Activated CD4-positive, alpha-beta T cell treated with anti-CD3 and anti-CD28 coated beads for 24 hours (primary cell): ENCODE data around the gene NADSYN1.

Experiments used
- DNase-seq, 2 donors: peaks; one replicate each; pipeline ENCODE4 v3.0.0-alpha.2; 2020; ENCODE audit warnings: low read depth in 2 of 2

The NADSYN1 gene

DNA sequence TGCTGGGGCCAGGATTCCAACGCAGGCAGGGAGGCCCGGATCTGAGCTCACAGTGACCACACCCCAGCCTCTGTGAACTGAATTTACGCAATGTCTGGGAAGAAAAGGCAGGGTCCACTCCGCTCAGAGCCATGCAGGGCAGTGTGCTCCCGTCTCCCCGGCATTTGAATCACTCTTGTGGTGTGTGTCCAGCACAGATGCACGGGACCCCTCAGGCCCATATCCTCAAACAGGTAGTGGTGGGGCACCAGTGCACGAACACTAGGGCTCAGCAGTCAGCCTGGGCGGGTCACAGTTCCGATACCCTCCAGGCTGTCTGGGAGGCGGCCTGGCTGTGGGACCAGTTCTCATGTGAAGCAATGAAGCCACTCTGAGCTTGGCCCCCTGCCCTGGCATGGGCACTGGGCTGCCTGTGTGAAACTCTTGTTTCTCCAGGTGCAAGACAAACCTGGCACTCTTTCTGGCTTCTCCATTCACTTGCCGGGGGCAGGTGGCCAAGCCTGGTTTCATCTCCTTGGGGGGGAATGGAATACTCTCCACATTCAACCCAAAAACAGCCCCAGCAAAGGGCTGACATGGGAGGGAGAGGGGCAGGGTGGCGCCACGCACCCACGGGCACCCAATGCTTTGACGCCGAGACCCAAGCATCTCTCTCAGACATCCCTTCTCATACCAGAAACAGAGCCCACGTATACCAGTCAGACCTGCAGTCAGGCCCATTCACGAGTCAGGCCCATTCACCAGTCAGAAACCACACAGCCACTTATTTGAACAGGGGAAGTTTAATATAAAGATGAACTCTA, 19.2 kb upstream of the NADSYN1 start:
- no peak for DNase-seq

DNA sequence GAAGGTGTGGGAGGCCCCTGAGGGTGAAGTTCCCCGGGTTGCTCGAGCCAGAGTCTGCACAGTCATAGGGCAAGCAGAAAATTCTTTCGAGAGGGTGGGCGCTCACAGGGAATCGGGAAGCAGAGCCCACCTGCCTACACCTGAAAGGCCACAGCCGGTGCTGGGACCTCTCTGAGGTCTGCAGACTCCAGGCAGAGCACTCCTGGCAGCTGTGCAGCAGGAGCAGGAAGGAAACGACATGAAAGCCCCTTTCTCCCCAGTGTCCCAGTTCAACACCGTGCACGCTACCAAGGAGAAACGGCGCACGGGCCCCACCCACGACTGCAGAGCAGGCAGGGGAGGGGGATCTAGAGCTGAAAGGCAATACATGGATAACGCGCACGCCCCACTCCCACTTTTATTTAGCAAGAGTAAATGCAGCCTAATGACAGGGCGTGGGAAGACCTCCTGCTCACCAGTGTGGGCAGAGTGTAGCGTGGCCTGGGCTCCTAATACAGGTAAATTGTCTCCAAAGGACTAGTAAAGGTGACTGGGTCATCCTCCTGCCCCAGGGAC, 18.4 kb upstream of the NADSYN1 start:
- DNase-seq: no peak

DNA sequence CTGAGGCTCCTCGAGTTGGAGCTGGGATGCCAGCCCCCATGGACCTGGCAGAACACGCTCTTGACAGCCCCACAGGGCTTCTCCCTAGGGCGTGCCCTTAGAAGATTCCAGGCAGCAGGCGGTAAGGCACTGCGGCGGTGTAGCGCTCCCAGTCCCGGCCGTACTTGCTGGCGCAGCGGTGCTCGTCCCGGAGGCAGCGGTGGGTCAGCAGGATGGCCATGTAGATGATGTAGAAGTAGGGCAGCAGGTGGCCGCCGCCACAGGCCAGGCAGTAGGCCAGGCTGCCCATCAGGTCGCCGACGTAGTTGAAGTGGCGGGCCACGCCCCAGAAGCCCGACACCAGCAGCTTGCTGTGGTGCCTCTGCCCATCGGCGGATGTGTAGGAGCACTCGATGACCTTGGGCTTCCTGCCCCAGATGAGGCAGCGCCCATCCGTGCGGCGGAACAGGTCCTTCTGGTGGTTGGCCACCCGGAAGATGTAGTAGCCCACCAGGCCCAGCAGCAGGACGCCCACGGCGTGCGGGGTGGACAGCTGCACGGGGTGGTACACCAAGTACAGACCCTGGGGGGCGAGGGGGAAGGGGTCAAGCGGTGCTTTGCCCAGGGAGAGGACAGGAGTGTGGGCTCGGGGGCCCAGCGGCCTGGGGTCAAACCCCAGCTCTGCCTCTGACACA, 17.6 kb upstream of the NADSYN1 start:
- DNase-seq: no peak

DNA sequence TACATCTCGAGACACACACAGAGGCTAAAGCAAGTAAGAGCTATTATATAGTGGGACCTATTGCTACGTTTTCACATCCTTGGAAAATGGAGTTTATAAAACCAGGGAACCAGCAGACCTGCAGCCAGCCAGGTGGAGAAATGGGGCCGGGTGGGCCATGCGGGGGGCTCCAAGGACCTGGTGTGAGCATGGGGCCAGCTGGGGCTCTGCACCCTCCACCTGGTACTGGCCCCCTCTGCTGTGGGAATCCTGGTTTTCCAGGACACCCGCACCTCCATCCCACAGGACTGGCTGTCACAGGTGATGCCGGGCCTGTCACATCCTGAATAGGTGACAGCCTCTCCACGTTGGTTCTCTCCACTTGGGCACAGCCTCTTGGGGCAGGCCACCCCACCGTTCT, 16.1 kb upstream of the NADSYN1 start:
- no peak for DNase-seq

DNA sequence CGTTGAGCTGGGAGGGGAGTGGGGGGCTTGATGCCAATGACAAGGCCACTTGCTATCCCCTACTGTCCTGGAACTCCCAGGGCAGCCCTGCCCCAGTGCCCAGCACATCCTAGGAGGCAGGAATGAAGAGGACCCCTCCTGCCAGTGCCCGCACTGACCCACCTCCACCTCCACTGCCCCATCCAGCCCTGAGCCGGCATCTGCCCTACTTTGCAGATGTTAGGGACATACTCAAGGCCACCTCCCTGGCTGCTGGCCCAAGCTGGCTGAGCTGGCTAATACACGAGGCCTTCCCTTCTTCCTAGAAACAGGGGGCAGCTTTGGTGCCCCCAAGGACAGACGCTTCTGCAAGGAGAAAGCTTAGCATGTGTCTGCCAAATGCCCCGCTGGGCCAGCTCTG, 15.6 kb upstream of the NADSYN1 start:
- DNase-seq: no peak

DNA sequence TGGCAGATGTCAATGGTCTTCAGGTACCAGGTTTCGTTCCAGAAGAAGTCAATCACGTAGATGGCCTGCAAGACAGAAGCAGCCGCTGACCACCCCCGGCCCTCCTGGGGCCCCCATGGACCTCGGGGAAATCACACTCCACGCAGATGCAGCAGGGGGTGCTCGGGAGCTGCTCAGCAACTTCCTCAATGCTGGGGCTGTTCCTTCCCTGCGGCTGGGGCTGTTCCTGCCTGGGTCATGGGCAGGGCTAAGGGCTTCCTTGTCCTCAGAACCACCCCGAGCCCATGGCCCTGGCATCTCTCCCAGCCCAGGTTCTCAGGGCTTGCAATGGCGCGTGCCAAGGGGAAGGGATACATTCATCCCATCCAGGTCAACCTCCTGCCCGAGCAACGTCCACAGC, 15.1 kb upstream of the NADSYN1 start:
- DNase-seq: no peak

DNA sequence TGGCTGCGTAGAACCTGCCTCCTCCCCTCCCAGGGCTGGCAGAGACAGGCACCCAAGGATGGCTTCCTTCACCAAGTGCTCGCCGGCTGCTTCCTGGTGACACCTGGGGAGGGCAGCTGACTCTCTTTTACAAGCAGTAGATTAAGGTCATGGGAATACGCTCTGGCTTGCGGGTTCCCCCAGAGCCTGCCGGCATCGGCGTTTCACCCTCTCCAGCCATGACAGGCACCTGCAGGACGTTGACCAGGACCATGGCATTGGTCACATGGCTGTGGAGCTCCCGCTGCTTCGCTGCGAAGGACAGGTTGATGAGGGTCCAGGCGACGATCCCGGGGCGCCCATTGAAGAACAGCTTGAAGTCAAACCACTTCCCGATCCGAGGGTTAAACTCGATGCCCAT, 14.4 kb upstream of the NADSYN1 start:
- DNase-seq: no peak

DNA sequence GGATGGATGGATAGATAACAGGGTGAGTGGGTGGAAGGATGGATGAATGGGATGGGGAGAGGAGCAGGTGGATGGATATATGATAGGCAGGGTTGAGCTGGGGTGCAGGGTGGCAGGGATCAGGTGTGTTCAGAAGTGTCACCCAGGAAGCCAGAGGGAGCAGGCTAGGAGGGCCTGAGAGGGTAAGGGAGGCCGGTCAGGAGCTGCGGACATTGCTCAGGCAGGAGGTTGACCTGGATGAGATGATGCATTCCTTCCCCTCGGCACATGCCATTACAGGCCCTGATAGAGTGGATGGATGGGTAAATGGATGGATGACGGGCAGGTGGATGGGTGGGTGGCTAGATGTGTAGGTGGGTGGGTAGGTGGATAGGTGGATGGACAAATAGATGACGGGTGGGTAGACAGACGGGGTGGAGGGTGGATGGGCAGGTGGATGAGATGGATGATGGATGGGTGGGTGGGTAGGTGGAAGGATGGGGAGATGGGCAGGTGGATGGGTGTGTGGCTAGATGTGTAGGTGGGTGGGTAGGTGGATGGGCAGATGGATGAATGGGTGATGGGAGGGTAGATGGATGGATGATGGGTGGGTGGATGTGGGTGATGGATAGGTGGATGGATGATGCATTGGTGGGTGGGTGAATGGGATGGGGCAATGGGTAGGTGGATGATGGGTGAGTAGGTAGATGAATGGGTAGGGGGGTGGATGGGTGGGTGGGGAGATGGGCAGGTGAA, 12.8 kb upstream of the NADSYN1 start:
- no peak for DNase-seq

DNA sequence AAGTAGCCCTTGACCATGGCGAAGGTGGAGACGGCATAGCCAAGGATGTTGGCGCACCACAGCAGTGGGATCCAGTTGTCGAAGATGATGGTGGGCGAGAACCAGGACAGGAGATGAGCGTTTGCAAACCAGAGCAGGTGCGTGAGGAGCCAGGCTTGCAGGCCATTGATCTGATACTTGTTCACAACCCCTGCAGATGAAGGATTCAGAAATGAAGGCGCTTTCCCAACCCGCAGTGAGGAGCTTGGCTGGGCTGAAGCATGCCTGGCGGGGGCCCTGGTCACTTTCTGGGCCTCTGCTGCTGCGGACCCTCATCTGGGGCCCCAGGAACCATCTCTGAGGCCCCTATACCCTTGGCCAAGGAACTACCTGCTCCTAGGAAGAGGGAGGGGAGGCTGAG, 11.8 kb upstream of the NADSYN1 start:
- no peak for DNase-seq

DNA sequence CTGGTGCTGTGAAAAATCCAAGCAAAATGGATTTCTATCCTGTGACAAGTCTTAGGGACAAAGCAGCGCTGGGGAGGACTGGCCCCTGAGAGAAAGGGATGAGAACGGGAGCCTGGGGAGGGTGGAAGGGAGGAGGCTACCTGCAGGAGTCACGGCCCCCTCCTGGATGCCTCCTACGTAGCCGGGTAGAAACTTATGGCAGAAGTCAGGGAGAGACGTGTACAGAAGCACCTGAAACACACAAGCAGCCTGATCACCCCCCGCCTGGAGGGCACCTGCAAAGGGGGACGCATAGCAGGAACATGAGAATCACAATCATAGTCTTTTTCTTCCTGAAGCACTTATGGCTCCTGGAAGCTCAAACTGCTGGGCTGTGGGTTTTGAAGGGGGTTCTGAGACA, 10.9 kb upstream of the NADSYN1 start:
- no peak for DNase-seq

DNA sequence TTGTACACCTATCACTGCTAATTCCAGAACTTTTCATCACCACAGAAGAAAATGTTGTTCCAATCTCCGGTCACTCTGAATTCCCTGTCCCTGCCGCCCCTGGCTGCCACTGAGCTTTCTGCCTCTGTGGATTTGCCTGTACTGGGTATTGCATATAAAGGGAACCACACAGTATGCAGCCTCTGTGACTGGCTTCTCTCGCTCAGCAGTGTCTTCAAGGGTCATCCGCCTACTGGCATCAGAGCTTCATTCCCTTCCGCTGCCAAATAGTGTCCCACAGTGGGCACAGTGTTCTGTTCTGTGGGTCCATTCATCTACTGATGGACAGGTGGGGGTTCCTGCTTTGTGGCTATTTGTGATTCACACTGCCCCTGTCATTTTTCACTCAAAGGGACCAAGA, 10.1 kb upstream of the NADSYN1 start:
- DNase-seq: no peak

DNA sequence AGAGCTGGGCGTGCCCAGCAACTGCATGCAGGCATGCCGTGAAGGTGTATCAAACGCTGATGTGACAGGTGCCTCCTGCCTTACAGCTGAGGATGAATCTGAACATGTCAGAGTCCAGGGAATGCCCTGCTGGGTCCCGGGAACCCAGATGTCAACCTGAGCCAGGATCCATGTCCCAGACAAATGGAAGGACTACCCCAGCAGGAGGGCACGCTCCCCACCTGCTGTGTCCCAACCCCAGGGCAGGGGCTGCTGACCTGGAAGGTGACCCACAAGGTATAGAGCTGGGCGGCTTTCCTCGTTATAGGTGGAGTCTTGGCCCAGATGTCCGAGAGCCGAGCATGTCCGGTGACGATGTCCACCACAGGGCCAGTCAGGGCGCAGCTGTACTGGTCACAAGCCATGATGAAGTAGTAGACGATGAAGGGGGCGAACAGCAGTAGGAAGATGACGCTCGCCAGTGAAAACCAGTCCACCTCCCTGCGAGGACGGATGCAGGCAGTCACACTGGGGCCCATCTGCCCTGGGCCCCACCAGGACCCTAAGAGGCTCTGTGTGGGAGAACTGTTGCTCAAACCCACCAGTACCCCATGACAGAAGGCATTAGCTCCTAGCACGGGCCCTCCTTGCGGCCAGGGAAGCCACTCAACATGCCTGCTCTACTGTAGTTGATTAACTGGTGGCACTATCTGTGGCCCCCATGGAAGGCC, 9.1 kb upstream of the NADSYN1 start:
- no peak for DNase-seq

DNA sequence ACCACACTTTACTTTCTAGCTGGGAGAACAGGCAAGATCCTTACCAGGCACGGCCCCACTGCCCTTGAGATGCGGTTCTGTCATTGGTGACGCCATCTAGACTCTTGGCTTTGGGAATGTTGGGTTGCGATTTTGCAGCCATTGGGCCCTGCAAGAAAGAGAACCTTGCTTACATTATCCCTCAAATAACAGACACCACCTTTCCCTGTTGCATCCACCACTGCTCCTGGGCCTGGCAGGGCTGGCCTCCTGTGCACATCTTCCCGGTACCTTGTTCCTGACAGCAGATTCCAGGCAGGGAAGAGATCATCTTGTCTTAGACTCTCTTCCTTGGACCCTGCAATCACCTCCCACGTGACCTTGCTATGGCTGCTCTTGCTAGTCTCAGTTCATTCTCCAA, 8.2 kb upstream of the NADSYN1 start:
- DNase-seq: no peak

DNA sequence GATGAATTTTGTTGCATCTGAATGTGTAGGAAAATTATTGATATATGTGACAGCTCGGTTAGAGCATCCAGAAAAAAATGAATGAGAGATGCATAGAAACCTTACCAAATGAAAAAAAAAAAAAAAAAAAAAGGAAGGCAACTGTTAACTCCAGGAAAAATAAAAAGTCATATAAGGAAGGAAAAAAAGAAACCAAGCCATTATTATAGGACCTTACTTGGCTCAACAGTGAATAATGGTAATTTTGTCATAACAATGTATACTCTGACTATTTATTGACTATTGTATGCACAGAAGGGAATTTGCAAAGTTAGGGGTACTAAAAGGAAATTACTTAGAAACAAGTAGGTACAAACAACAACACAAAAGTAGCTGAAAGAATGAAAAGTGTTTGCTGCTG, 6.9 kb upstream of the NADSYN1 start:
- no peak for DNase-seq

DNA sequence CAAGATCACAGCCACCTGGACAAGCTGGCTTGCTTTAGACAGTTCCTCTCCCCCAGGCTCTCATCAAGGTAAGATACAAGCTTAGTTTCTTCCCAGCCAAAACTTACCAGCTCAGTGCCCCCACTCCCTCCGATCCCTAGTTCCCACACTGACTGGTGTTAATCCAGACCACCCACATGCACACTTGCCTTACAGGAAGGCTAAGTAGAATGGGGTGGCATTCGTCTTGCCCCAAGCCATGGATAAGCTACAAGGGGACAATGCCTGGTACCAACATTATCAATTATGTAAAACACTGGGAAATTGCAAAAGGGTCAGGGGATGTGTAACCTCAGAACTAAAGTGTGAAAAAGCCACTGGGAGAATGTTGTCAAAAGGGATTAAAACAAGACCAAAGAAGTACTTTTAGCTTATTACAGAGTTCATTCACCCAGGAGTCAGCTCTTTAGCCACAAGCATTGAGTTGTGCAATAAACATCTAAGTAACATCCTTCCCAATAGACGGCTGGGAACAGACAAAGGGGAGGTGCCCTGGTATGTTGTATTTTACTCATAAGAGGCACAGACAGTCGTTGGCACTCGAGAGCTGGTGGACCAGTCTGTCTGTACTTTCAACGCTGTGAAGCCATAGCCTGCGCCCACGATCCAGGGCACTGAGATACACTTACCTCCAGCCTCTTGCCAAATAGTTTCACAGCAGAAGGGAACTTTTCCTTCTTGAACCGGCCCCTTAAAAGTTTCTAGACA, 5.9 kb upstream of the NADSYN1 start:
- no peak for DNase-seq

DNA sequence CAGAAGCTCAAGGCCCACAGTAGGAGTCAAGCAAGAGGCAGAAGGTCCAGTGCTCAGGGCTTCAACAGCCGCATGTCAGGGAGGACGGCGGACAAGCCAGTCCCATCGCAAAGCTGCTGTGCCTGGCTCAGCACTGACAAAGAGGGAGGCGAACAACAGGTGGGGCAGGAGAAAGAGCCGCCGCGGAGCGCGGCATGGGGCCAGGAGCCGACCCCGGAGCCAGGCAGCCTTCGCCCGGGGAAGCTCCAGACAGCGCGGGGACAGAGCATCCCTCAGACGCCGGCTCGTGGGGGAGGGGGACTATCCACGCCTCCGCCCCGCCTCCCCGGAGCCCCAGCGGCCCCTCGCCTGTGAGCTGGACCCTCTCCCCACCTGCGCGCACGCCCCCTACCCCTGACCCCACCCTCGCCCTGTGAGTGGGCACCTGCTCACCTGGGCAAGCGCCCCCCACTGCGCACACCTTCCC, 5.2 kb upstream of the NADSYN1 start:
- peak in 1 of 2 donors; percentile 27 for DNase-seq

DNA sequence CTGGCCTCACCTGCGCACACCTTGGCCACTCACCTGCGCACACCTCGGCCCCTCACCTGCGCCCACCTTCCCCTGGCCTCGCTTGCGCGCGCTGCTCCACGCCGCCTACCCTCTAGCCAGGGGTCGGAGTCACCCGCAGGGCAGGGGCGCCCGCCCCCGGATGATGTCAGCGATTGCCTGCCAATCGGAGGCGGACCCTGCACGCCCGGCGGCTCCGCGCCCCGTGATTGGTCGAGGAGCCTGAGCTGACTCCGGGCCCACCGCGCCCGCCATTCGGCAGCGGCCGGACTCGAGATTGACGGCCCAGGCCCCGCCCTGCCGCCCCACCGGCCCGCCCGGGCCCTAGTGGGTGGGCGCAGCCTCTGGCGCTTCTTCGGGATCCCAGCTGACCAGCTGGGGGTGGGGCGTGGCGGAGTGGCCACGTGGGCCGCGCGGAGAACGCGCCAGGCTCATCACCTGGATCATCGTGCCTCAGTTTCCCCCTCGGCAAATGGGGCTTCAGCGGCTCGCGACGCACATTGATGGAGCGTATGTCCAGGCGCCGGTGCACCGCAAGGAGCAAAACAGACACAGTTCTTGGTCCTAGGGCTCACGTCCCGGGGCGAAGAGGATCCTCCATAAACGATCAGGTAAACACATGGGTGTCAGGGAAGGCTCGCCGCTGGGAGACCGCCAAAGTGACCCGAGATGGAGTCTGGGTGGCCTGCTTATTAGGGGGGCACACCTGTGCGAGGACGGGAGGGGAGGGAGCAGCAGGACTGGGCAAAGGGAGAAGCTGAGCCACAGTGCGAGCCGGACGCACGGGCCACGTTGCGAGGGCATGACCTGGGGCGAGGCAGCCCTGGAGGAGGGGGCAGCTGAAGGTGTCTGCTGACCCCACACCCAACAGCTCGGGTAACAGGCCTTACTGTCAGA, 4.5 kb upstream of the NADSYN1 start, which contains the start of gene DHCR7:
Gene DHCR7, minus strand, starts transcription at position 137 of the 915 bp plus-strand sequence. CDS start 3,441 bp downstream, outside the sequence.
- DNase-seq: peak; percentile 87 to 93

DNA sequence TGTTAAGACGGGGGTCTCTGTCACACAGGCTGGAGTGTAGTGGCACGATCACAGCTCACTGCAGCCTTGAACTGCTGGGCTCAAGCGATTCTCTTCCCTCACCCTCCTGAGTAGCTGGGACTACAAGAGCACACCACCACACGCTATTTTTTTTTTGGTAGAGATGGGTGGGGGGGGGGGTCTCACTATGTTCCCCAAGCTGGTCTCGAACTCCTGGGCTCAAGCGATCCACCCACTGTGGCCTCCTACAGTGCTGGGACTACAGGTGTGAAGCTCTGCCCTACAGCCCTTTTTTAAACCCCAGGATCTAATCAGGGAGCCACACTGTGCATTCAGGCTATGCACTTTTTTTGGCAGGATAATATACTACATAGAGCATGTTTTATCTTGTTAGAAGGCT, 3.4 kb upstream of the NADSYN1 start:
- DNase-seq: no peak

DNA sequence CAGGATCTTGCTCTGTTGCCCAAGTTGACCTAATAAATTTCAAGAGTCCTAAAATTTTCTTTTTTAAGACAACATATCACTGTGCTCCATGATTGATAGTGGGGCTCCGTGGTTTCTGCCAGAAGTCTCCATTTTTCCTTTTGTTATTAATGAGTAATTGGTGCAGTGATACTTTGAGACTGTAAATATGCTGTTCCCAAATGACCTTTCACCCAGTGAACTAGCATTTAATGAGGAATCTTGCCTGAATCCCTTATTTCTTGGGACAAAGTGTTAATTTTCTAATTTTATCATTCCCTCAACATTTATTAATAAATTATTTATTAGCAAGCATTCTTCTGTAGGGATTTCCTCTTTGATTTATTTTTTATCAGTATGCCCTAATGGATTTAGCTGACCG, 2.5 kb upstream of the NADSYN1 start:
- no peak for DNase-seq

DNA sequence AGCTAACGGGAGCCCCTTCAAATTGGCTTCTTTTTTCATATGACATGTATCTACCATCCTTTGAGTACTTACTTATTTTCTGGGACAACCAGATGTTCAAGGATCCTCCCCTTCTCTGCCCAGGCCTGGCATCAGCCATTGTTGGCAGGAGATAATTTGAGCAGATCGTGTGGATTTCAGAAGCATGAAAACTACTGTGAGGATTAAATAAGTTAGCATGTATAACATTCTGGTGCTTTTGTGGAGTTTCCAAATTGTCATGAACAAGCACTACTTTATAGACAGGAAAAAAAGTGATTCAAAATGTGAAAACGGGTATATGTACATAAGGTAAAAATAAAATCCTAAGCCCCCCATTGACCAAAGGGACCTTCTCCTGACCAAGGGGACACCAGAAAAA, 2.1 kb upstream of the NADSYN1 start:
- no peak for DNase-seq
